MCF 10A (cell line): ENCODE measurements around the gene FGF16. TPM values are rescaled to one million over a fixed set of nuclear protein-coding genes. Genes with fewer than 3 reads are reported as not detected.

Source experiments
- BruUV-seq: library from RNA; stranded (reverse); fragments of 400-500 nt; replicated peaks from 2 replicates; lab custom pipeline; 2021; lab: Mats Ljungman, UMichigan
- CTCF ChIA-PET: fragments of 300-600 bp; sonication (Branson Sonifier 250); formaldehyde crosslinking; extraction: SDS; loops from one replicate; lab custom pipeline; 2021; ENCODE audit warnings: antibody characterized with exemption, inconsistent platforms; lab: Yijun Ruan, JAX
- POLR2A ChIA-PET: fragments of 300-600, 350-650 bp; sonication (Branson Sonifier 250); formaldehyde crosslinking; extraction: SDS; loops from one replicate; lab custom pipeline; 2020; ENCODE audit warnings: antibody characterized with exemption, inconsistent platforms; lab: Yijun Ruan, JAX
- DNase-seq: peaks from one replicate; pipeline ENCODE4 v3.0.0-alpha.2; 2018; ENCODE audit not compliant: unreplicated experiment
- H3K27ac Mint-ChIP-seq: one replicate; pipeline ENCODE4 v1.8.0; 2022; ENCODE audit warnings: mild to moderate bottlenecking, low read depth, mixed read lengths; ENCODE audit not compliant: unreplicated experiment
- H3K27me3 Mint-ChIP-seq: one replicate; pipeline ENCODE4 v1.8.0; 2022; ENCODE audit warnings: mixed read lengths; ENCODE audit not compliant: insufficient read depth, unreplicated experiment
- H3K36me3 Mint-ChIP-seq: one replicate; pipeline ENCODE4 v1.8.0; 2022; ENCODE audit warnings: mild to moderate bottlenecking, moderate library complexity, mixed read lengths; ENCODE audit not compliant: insufficient read depth, unreplicated experiment
- H3K4me1 Mint-ChIP-seq: one replicate; pipeline ENCODE4 v1.8.0; 2022; ENCODE audit warnings: mixed read lengths; ENCODE audit not compliant: insufficient read depth, unreplicated experiment
- H3K4me3 Mint-ChIP-seq: one replicate; pipeline ENCODE4 v1.8.0; 2022; ENCODE audit warnings: mild to moderate bottlenecking, moderate library complexity, mixed read lengths; ENCODE audit not compliant: unreplicated experiment
- H3K9me3 Mint-ChIP-seq: one replicate; pipeline ENCODE4 v1.8.0; 2022; ENCODE audit warnings: mixed read lengths; ENCODE audit not compliant: unreplicated experiment
- CTCF ChIP-seq: fragments of 200-600 bp; IDR thresholded peaks from one replicate; pipeline ENCODE4 v1.8.0; 2022; ENCODE audit warnings: antibody characterized with exemption, mild to moderate bottlenecking; ENCODE audit not compliant: unreplicated experiment
- intact Hi-C: fragments of 100-400 bp; cut with micrococcal nuclease; formaldehyde crosslinking; loops from 2 replicates; pipeline ENCODE4 v1.14.1; 2022
- total RNA-seq: library from RNA; stranded (reverse); gene quantifications from 2 replicates; pipeline ENCODE4 v1.2.3, GENCODE V29; 2022

The FGF16 gene
- total RNA-seq, 1 experiment from 2014 or later, result not detected

GRCh38 chrX:77450415-77450814, 3.2 kb downstream of the FGF16 start:
- Mint-ChIP-seq H3K4me3 (no peak overlapping the region), H3K4me1 (peaks cover 5% of the 10 kb centered on the region), H3K27me3 (no peaks in the 10 kb centered on the region), H3K9me3 (no peaks in the 10 kb centered on the region), H3K27ac (peak overlapping the region; percentile 29), H3K36me3 (no peaks in the 10 kb centered on the region)
- intact Hi-C loops, result no loop called here
- no TSS peak for BruUV-seq
- no peak for TF ChIP-seq CTCF
- ChIA-PET POLR2A (no interaction called here), CTCF (no interaction called here)
- DNase-seq, result no peak

GRCh38 chrX:77450996-77451395, 3.8 kb downstream of the FGF16 start:
- Mint-ChIP-seq H3K9me3 (no peaks in the 10 kb centered on the region), H3K4me1 (peaks cover 5% of the 10 kb centered on the region), H3K27ac (peak overlapping the region; percentile 29), H3K4me3 (no peak overlapping the region), H3K27me3 (no peaks in the 10 kb centered on the region), H3K36me3 (no peaks in the 10 kb centered on the region)
- POLR2A ChIA-PET, result no interaction called here
- CTCF ChIA-PET, result no interaction called here
- BruUV-seq, result no TSS peak
- DNase-seq, result peak; percentile 11
- intact Hi-C loops, result no loop called here
- TF ChIP-seq CTCF, result no peak

GRCh38 chrX:77453190-77453589, 6.0 kb downstream of the FGF16 start:
- no peaks in the 10 kb centered on the region for H3K36me3 Mint-ChIP-seq
- TF ChIP-seq CTCF, result no peak
- intact Hi-C loops, result no loop called here
- no peaks in the 10 kb centered on the region for H3K9me3 Mint-ChIP-seq
- H3K27me3 Mint-ChIP-seq, result no peaks in the 10 kb centered on the region
- CTCF ChIA-PET, result interaction anchor here (0.6 kb wide), 1 partner anchor 982 kb away, joined by 3 read pairs; no protein-coding TSS in a partner anchor
- no peak overlapping the region for H3K27ac Mint-ChIP-seq
- H3K4me3 Mint-ChIP-seq, result no peak overlapping the region
- no peak for DNase-seq
- no TSS peak for BruUV-seq
- peaks cover 5% of the 10 kb centered on the region for H3K4me1 Mint-ChIP-seq
- POLR2A ChIA-PET, result no interaction called here

- POLR2A ChIA-PET, result no interaction called here
- H3K4me1 Mint-ChIP-seq, result peaks cover 3% of the 10 kb centered on the region
- CTCF ChIA-PET, result interaction anchor here (0.7 kb wide), 1 partner anchor 14 kb away, joined by 3 read pairs; no protein-coding TSS in a partner anchor
- intact Hi-C loops, result no loop called here
- BruUV-seq, result no TSS peak
- H3K27me3 Mint-ChIP-seq, result no peaks in the 10 kb centered on the region
- H3K27ac Mint-ChIP-seq, result no peak overlapping the region
- DNase-seq, result no peak
- no peaks in the 10 kb centered on the region for H3K36me3 Mint-ChIP-seq
- no peaks in the 10 kb centered on the region for H3K9me3 Mint-ChIP-seq
- H3K4me3 Mint-ChIP-seq, result no peak overlapping the region
- TF ChIP-seq CTCF, result no peak
Observed at GRCh38 chrX:77455437-77455836, 8.2 kb downstream of the FGF16 start.
